NCI-H2081 (cell line): ENCODE measurements around the gene ANKRD18B.
"Not testable (repeated sequence)": the region's sequence is repeated elsewhere in the genome, so short reads cannot be mapped to it uniquely, and the experiment has no call there.

Experiments used
- DNase-seq, 2 experiments: peaks; one replicate each; lab custom pipeline; 2025; lab: John Stamatoyannopoulos, UW

ANKRD18B gene

GRCh38 chr9:33523397-33524305, at the start of gene ANKRD18B:
ANKRD18B (plus strand) TSS chr9:33524251; CDS start chr9:33524490, 239 bp downstream.
- peak; percentile 89 to 93 for DNase-seq

- DNase-seq = no peak
Observed at GRCh38 chr9:33475357-33475756, 48.7 kb upstream of the ANKRD18B start.

- DNase-seq = no peak
Observed at GRCh38 chr9:33476503-33476902, 47.5 kb upstream of the ANKRD18B start.

- DNase-seq = no peak
Observed at GRCh38 chr9:33480106-33480505, 43.9 kb upstream of the ANKRD18B start.

- no peak for DNase-seq
Observed at GRCh38 chr9:33480976-33481375, 43.1 kb upstream of the ANKRD18B start.

DNA sequence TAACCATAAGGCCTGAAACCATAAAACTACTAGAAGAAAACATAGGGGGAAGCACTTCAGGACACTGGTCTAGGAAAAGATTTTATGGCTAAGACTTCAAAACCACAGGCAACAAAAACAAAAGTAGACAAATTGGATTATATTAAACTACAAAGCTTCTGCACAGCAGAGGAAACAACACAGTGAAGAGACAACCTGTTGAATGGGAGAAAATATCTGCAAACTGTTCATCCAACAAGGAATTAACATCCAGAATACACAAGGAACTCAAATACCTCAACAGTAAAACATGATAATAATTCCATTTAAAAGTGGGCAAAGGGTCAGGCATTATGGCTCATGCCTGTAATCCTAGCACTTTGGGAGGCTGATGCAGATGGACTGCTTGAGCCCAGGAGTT, 38.7 kb upstream of the ANKRD18B start:
- not testable (repeated sequence) for DNase-seq

DNA sequence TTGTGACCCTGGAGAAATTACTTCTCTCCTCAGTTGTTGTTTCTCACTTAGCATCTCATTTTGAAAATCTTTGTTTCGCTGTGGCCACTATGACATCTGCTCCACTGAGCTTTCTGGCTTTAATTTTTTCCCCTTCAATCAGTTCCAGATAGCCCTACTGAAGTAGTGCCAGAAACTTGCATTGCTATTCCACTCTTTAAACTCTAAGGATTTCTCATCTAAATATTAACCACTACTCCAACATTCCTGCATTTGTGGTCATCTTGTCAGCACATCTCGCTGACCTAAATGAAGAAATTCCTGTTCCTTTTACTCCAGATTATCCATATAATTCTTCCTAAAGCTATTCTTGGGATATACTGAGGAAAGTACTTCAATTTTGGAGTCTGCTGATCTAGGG, 35.0 kb upstream of the ANKRD18B start:
- no peak for DNase-seq

- not testable (repeated sequence) for DNase-seq
Observed at GRCh38 chr9:33493819-33494218, 30.2 kb upstream of the ANKRD18B start.

- peak in 1 of 2 experiments; percentile 13 for DNase-seq
Observed at GRCh38 chr9:33498387-33498786, 25.7 kb upstream of the ANKRD18B start.

- no peak for DNase-seq
Observed at GRCh38 chr9:33506626-33507370, 17.3 kb upstream of the ANKRD18B start.

- DNase-seq = peak; percentile 72 to 80
Observed at GRCh38 chr9:33510262-33511183, 13.5 kb upstream of the ANKRD18B start.

DNA sequence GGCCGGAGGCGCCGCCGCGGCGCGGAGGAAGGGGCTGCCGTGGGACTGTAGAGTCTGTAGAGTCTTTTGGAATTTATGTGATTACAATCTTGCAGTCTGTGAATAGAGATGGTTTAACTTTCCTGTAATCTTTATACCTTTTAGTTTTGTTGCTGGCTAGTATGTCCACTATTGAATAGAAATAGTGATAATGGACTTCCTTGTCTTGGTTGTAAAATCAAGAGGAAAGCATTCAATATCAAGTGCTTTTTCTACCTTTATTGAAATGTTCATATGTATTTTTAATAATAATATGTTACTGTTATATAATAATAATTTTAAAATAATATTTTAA, 12.9 kb upstream of the ANKRD18B start:
- DNase-seq = not testable (repeated sequence)

GRCh38 chr9:33512535-33512934, 11.5 kb upstream of the ANKRD18B start:
- DNase-seq = peak in 1 of 2 experiments; percentile 11

- peak in 1 of 2 experiments; percentile 61 for DNase-seq
Observed at GRCh38 chr9:33515342-33515995, 8.6 kb upstream of the ANKRD18B start.

- not testable (repeated sequence) for DNase-seq
Observed at GRCh38 chr9:33516397-33516796, 7.7 kb upstream of the ANKRD18B start.

DNA sequence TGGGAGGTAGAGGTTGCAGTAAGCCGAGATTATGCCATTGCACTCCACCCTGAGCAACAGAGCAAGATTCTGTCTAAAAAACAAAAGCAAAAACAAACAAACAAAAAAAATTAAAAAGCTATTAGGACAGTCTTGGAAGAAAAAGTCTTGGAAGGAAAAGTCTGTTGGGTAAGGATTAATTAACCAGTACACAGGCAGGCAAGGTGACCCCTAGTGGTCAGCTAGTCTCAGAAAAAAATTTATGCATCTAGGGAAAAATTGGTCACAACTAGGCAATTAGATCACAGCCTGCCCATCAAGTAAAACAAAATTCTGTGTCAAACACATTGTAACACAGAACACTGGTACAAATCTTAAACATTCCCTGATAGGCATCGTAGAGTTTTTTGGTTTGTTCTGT, 6.7 kb upstream of the ANKRD18B start:
- DNase-seq = peak; percentile 29 to 63

DNA sequence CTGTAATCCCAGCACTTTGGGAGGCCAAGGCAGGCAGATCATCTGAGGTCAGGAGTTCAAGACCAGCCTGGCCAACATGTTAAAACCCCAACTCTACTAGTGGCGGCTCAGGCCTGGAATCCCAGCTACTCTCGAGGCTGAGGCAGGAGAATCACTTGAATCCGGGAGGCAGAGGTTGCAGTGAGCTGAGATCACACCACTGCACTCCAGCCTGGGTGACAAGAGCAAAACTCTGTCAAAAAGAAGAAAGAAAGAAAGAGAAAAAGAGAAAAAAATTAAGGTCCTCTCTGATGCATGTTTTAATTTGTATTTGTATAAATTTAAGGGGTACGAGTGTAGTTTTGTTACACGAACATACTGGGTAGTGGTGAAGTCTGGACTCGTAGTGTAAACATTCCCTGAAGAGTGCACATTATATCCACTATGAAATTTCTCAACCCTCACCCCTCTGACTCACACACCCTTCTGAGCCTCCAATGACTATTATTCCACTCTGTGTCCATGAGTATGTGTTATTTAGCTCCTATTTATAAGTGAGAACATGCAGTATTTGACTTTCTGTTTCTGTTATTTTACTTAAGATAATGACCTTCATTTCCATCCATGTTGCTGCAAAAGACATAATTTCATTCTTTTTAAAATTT, 6.0 kb upstream of the ANKRD18B start:
- DNase-seq = not testable (repeated sequence)

DNA sequence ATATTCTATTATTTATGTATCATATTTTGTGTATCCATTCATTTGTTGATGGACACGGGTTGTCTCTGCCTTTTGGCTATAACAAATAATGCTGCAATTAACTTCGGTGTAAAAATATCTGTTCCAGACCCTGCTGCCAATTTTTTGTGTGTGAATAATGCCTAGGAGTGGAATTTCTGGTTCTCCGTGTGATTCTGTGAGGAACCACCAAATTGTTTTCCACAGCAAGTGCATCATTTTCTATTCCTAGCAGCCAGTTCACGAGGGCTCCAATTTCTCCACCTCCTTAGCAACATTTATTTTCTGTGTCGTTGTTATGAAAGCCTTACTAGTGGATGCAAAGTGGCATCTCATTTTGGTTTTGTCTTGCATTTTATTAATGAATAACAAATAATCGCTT, 2.2 kb upstream of the ANKRD18B start:
- DNase-seq = peak in 1 of 2 experiments; percentile 37

- peak; percentile 41 to 82 for DNase-seq
Observed at GRCh38 chr9:33524306-33524947, 376 bp downstream of the ANKRD18B start.

DNA sequence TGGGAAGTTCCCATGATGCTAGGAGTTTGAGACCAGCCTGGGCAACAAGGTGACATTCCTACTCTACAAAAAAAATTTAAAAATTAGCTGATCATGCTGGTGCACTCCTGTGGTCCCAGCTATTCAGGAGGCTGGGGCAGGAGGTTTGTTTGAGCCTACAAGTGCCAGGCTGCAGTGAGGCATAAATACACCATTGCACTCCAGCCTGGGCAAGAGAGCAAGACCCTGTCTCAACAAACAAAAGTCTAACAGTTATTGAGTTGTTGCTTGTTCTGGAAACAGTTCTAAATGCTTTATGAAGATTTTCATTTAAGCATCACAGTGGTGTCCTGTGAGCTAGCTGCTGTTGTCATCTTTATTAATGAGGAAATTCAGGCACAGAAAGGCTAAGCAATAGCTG, 4.0 kb downstream of the ANKRD18B start:
- DNase-seq = not testable (repeated sequence)
